ENCODE results near the gene CLCA2. TPM values are rescaled to one million over a fixed set of nuclear protein-coding genes. Genes with fewer than 3 reads are reported as not detected.
A peak's percentile ranks its signal among the peaks of the same experiment; 100 is the strongest.

Gene CLCA2
- total and polyA plus RNA-seq, 2 donors (not counting 1 experiment from before 2014, with no cell fraction given), result 1.2 to 3.5 TPM

DNA sequence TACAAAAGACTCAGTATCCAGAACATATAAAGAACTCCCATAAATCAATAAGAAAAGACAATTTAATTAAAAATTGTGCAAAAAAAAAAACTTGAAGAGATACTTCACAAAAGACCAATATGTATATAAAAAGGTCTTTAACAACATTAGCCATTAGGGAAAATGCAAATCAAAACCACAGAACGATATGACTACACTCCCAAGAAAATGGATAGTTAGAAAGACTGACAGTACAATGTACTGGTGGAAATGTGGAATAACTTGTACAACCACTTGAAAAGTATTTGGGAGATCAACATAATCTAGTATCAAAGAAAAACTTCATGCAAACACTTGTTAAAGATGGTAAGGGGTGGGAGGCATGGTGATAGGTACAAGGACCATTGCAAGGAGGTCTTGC lies 40.8 kb downstream of the CLCA2 start:
- no peaks in the 10 kb centered on the region for H3K79me2 ChIP-seq (ENCODE audit: control insufficient read depth, insufficient read depth, low read length)
- no peaks in the 10 kb centered on the region for H3K27me3 ChIP-seq (ENCODE audit: control insufficient read depth, insufficient read depth, low read length)
- no peak overlapping the region for H3K9ac ChIP-seq (ENCODE audit: insufficient read depth, low read length)
- H3K36me3 ChIP-seq (ENCODE audit: control insufficient read depth, insufficient read depth, low read length), result no peaks in the 10 kb centered on the region
- H3K9me3 ChIP-seq (ENCODE audit: control insufficient read depth, insufficient read depth, low read depth, low read length), result no peaks in the 10 kb centered on the region
- no peak overlapping the region for H3K4me2 ChIP-seq (ENCODE audit: extremely low read depth, insufficient read depth, low read length)
- H3K27ac ChIP-seq (ENCODE audit: insufficient read depth, low read length), result no peak overlapping the region
- no peak overlapping the region for H2AFZ ChIP-seq (ENCODE audit: low read length)
- TF ChIP-seq EZH2 (IDR thresholded peaks at IDR 0.05; ENCODE audit: low read length, missing control alignments), result no peak
- no peak for TF ChIP-seq CTCF (conservative IDR thresholded peaks at IDR 0.05 in 1 of 2, IDR thresholded peaks at IDR 0.05 in 1 of 2; ENCODE audit: low read depth in 1 of 2, low read length in 2 of 2)
- no peaks in the 10 kb centered on the region for H4K20me1 ChIP-seq (ENCODE audit: control insufficient read depth, extremely low read depth, insufficient read depth, low read length)
- H3K4me3 ChIP-seq (replicated peaks in 1 of 4; ENCODE audit: control extremely low read depth in 1 of 4, insufficient read depth in 1 of 4, low read depth in 3 of 4, low read length in 4 of 4), result no peak overlapping the region
- H3K4me1 ChIP-seq (ENCODE audit: control insufficient read depth, extremely low read depth, insufficient read depth, low read length), result no peaks in the 10 kb centered on the region
- DNase-seq (ENCODE audit: low read depth in 2 of 2), result no peak

GRCh38 chr1:86466109-86466844 lies 42.3 kb downstream of the CLCA2 start:
- Histone ChIP-seq H3K9me3 (ENCODE audit: control insufficient read depth, insufficient read depth, low read depth, low read length) (no peaks in the 10 kb centered on the region), H3K27ac (ENCODE audit: insufficient read depth, low read length) (no peak overlapping the region), H3K27me3 (ENCODE audit: control insufficient read depth, insufficient read depth, low read length) (no peaks in the 10 kb centered on the region), H4K20me1 (ENCODE audit: control insufficient read depth, extremely low read depth, insufficient read depth, low read length) (no peaks in the 10 kb centered on the region), H3K79me2 (ENCODE audit: control insufficient read depth, insufficient read depth, low read length) (no peaks in the 10 kb centered on the region), H3K4me2 (ENCODE audit: extremely low read depth, insufficient read depth, low read length) (no peak overlapping the region), H2AFZ (ENCODE audit: low read length) (no peak overlapping the region), H3K4me3 (replicated peaks in 1 of 4; ENCODE audit: control extremely low read depth in 1 of 4, insufficient read depth in 1 of 4, low read depth in 3 of 4, low read length in 4 of 4) (no peak overlapping the region), H3K4me1 (ENCODE audit: control insufficient read depth, extremely low read depth, insufficient read depth, low read length) (no peaks in the 10 kb centered on the region), H3K9ac (ENCODE audit: insufficient read depth, low read length) (no peak overlapping the region), H3K36me3 (ENCODE audit: control insufficient read depth, insufficient read depth, low read length) (no peaks in the 10 kb centered on the region)
- TF ChIP-seq EZH2 (IDR thresholded peaks at IDR 0.05; ENCODE audit: low read length, missing control alignments) (no peak), CTCF (conservative IDR thresholded peaks at IDR 0.05 in 1 of 2, IDR thresholded peaks at IDR 0.05 in 1 of 2; ENCODE audit: low read depth in 1 of 2, low read length in 2 of 2) (no peak)
- DNase-seq (ENCODE audit: low read depth in 2 of 2), result no peak

GRCh38 chr1:86466986-86467385 lies 43.0 kb downstream of the CLCA2 start:
- no peaks in the 10 kb centered on the region for H3K36me3 ChIP-seq (ENCODE audit: control insufficient read depth, insufficient read depth, low read length)
- no peaks in the 10 kb centered on the region for H3K9me3 ChIP-seq (ENCODE audit: control insufficient read depth, insufficient read depth, low read depth, low read length)
- no peak for TF ChIP-seq CTCF (conservative IDR thresholded peaks at IDR 0.05 in 1 of 2, IDR thresholded peaks at IDR 0.05 in 1 of 2; ENCODE audit: low read depth in 1 of 2, low read length in 2 of 2)
- no peak for TF ChIP-seq EZH2 (IDR thresholded peaks at IDR 0.05; ENCODE audit: low read length, missing control alignments)
- no peaks in the 10 kb centered on the region for H3K79me2 ChIP-seq (ENCODE audit: control insufficient read depth, insufficient read depth, low read length)
- no peak overlapping the region for H2AFZ ChIP-seq (ENCODE audit: low read length)
- no peak overlapping the region for H3K9ac ChIP-seq (ENCODE audit: insufficient read depth, low read length)
- H4K20me1 ChIP-seq (ENCODE audit: control insufficient read depth, extremely low read depth, insufficient read depth, low read length), result no peaks in the 10 kb centered on the region
- H3K4me2 ChIP-seq (ENCODE audit: extremely low read depth, insufficient read depth, low read length), result no peak overlapping the region
- no peaks in the 10 kb centered on the region for H3K4me1 ChIP-seq (ENCODE audit: control insufficient read depth, extremely low read depth, insufficient read depth, low read length)
- H3K27me3 ChIP-seq (ENCODE audit: control insufficient read depth, insufficient read depth, low read length), result no peaks in the 10 kb centered on the region
- peak in 1 of 2 donors; percentile 11 for DNase-seq (ENCODE audit: low read depth in 2 of 2)
- no peak overlapping the region for H3K27ac ChIP-seq (ENCODE audit: insufficient read depth, low read length)
- no peak overlapping the region for H3K4me3 ChIP-seq (replicated peaks in 1 of 4; ENCODE audit: control extremely low read depth in 1 of 4, insufficient read depth in 1 of 4, low read depth in 3 of 4, low read length in 4 of 4)
